GM23338 (cell line): Measurements from ENCODE around the gene PDIA5.
A peak's percentile ranks its signal among the peaks of the same experiment; 100 is the strongest.

Experiments used
- EZH2 ChIP-seq: fragments of 200-600 bp; sonication (generic); IDR thresholded peaks from one replicate; pipeline ENCODE4 v1.8.0; 2017; ENCODE audit warnings: antibody characterized with exemption, mild to moderate bottlenecking, low read depth; ENCODE audit not compliant: unreplicated experiment
- JUNB ChIP-seq: IDR thresholded peaks from one replicate; pipeline ENCODE4 v1.6.1; 2016; ENCODE audit warnings: antibody characterized with exemption; ENCODE audit not compliant: unreplicated experiment
- POLR2AphosphoS5 ChIP-seq: IDR thresholded peaks from 2 replicates; pipeline ENCODE4 v1.6.1; 2016; ENCODE audit warnings: antibody characterized with exemption, low read depth
- TF ChIP-seq, protein P1 (sequence below), 2 experiments: fragments of 200-600 bp in 1 of 2; sonication (generic) in 1 of 2; conservative IDR thresholded peaks; 2 replicates each; pipeline versions ENCODE4 v1.5.1 to v1.6.1; 2016 to 2017; ENCODE audit warnings: antibody characterized with exemption in 2 of 2, low read depth in 2 of 2, mild to moderate bottlenecking in 2 of 2, moderate library complexity in 1 of 2

GRCh38 chr3:123194552-123194951 is 127.7 kb downstream of the PDIA5 start:
- TF ChIP-seq, protein P1, sequence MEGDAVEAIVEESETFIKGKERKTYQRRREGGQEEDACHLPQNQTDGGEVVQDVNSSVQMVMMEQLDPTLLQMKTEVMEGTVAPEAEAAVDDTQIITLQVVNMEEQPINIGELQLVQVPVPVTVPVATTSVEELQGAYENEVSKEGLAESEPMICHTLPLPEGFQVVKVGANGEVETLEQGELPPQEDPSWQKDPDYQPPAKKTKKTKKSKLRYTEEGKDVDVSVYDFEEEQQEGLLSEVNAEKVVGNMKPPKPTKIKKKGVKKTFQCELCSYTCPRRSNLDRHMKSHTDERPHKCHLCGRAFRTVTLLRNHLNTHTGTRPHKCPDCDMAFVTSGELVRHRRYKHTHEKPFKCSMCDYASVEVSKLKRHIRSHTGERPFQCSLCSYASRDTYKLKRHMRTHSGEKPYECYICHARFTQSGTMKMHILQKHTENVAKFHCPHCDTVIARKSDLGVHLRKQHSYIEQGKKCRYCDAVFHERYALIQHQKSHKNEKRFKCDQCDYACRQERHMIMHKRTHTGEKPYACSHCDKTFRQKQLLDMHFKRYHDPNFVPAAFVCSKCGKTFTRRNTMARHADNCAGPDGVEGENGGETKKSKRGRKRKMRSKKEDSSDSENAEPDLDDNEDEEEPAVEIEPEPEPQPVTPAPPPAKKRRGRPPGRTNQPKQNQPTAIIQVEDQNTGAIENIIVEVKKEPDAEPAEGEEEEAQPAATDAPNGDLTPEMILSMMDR (conservative IDR thresholded peaks at IDR 0.05; ENCODE audit: low read depth in 2 of 2): peak; percentile 46 to 68
- TF ChIP-seq EZH2 (no peak), POLR2AphosphoS5 (no peak), JUNB (no peak)
